CD4-positive, alpha-beta T cell treated with Interleukin-17A for 1 hour (primary cell): ENCODE results near the gene ACTN1.

Experiments
- DNase-seq: peaks from one replicate; pipeline ENCODE4 v3.0.0-alpha.2; 2020

ACTN1 gene

DNA sequence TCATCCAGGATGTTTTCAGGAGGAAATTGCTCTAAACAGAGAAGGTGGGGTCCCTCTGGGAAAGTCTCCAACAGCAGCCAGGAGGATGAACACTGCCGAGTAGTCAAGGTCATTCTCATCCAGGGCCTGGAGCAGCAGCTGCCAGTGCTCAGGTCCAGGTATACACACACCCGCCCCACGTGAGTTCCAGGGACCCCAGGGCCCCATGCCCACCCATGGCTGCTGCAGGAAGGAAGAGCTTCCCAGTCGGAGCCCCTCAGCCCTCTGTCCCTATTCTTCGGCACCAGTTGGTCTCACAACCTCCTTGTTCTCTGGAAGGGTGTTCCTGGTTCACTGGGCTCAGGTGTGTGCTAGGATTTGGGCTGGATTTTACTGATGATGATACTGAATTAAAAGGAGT lies 72.7 kb downstream of the ACTN1 start:
- DNase-seq = no peak

DNA sequence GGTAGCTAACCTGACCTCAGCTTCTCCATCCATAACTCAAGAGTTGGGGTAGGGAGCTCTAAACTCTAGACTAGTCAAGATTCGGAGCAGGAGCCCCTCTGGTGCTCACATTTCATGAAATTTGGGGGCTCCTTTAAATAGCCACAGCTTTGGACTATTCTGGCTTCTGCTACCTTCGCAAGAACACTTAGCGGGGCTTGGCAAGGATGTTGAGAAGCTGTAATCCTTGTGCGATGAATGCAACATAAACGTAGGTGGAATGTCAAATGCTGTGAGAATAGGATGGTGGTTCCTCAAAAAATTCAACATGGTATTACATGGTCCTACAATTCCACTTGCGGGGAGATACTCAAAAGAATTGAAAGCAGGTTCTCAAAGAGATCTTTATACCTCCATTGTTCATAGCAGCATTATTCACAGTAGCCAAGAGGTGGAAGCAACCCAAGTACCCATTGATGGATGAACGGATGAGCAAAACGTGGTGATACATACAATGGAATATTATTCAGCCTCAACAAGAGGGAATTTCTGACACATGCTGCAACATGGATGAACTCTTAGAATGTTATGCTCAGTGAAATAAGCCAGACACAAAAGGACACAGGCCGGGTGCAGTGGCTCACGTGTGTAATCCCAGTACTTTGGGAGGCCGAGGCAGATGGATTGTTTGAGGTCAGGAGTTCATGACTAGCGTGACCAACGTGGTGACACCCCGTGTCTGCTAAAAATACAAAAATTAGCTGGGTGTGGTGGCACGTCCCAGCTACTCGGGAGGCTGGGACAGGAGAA lies 73.8 kb downstream of the ACTN1 start:
- no peak for DNase-seq

DNA sequence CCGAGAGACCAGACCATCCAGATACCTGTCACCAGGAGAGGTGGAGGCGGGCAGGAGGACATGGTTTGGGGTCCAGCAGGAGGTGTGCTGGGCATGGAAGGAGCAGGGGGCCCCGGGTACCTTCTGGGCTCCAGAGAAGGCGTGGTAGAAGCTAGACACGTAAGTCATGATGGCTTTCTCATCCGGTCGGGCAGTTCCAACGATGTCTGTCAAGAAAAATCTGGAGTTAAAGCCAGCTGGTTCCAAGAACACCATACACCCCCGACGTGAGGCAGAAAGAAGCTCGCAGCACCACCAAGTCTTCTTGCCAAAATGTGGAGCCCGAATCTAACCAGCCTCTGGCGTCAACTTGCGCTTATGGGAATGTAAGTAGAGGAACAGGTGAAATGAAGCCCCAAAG lies 76.7 kb downstream of the ACTN1 start:
- DNase-seq = no peak

DNA sequence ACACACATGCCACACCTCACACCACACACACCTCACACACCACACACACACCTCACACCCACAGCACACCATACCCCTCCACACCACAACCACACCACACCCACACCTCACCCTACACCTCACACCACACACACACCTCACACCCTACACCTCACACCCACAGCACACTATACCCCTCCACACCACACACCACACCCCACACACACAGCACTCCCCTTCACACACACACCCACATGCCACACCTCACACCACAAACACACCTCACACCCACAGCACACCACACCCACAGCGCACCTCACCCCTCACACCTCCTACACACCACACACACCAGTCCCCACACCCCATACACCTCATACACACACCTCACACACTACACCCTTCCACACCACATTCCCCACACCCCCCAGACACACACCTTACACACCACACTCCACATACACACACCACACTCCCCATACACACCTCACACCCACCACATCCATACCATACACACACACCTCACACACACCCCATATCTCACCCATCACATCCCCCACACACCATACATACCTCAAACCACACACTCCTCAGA lies 80.0 kb downstream of the ACTN1 start:
- DNase-seq = peak; percentile 36

DNA sequence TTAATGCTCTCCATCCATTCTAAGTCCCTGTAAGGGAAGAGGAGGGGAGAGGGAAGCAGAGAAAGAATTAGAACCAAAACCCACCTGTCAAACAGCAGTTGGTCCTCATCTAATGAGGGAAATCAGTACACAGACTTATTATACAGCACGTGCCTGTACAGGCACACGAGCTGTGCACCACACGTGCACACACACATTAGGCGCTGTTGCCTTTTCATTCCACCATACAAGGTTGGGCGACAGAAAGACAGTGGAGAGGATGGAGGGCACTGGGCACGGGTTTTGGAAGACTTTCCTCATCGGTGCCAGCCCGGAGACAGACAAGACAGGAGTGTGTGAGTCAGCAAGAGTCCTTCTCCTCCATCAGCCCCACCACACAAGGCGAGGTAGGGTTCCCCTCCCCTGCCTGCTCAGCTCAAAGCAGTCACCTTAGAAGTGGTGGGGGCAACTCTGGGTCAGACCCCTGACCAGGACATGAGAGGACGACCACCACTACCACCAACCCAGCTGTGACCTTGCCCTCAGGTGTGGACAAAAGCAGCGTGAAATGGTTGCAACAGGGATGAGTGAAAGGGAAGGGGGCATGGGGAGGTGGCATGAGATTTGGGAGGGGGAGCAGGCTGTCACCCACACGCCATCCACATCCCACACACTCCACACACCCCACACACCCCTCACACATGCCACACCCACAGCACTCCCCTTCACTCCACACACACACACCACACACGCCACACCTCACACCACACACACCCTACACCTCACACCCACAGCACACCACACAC lies 80.7 kb downstream of the ACTN1 start:
- DNase-seq = no peak

DNA sequence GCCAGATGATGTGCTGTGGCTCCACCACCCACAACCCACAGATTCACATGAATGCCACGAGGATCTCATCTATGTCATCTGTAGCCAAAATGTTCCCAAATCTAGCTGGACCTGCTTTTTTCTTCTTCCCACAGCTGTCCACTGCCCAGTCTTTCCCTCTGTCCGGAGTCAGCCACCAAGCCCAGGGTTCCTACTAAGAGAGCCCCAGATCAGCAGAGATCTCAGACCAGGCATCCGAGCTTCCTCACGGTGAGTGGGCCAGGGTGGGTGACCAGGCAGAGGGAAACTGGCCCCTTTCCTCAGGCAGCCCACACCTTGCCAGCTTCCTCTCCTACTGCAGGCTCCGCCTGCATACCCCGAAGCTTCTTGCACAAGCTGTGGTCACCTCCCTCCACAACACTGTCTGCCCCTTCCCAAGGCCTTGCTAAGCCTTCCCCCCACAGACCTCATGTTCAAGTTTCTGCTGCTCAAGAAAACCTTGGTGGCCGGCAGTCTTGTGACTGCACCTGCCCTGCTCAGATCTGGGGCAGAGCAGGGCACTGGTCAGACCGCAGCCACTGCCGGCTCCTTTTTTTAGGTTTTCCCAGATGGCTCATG lies 81.4 kb downstream of the ACTN1 start:
- DNase-seq = no peak

DNA sequence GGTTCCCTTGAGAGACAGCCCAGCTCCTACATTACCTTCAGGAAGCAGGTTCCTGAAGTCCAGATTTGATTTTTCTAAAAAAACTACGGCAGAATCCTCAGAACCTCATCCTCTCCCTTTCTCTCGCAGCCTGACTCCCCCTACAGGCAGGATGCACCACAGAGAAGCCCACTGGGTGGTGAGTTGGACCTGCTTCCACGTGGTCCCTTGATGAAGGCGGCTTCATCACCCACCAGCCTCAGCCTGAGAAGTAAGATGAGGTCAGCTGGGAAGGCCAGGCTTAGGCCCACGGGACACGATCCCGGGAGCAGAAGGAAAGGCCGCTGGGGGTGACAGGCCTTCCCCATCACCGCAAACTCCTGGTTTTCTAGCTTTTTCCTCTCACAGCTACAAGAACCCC lies 83.0 kb downstream of the ACTN1 start:
- DNase-seq = no peak

DNA sequence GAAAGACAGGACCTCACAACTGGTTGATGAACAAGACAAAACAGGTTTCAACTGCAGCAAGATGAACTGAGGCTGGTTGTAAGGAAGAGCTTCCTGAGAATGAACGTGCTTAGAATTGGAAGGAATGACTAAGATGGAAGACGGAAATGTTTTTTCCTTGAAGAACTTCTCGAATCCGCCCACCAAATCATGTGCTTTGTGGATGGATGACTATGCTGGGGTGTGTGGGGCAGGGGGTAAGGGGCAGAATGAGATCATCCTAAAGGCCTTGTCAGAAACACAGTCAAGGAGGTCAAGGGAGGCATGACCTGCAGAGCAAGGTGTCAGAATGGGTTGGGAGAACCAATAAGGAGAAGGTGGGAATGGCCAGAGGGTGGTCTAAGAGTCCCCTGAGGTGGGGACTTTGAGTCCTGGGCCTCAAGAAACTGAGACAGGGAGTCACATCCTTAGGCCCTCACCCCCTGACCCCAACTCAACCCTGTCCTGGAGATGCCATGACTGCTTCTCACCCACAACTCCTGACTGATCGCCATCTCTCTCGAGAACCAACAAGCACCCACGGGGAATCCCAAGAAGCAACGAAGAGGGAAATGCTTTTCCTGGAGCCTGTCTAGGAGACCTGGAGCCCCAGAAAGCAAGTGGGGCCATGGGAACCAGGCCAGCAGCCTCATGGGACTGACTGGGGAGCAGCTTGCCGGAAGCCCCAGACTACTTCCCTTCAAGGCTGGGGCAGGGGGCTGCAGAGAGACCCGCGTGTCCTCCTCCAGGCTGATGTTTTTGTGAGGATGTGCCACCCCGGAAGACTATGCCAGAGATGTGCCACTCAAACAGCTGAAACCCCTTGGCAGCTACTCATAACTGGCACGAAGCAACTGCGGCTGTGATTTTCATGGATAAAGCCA lies 84.0 kb downstream of the ACTN1 start:
- no peak for DNase-seq

DNA sequence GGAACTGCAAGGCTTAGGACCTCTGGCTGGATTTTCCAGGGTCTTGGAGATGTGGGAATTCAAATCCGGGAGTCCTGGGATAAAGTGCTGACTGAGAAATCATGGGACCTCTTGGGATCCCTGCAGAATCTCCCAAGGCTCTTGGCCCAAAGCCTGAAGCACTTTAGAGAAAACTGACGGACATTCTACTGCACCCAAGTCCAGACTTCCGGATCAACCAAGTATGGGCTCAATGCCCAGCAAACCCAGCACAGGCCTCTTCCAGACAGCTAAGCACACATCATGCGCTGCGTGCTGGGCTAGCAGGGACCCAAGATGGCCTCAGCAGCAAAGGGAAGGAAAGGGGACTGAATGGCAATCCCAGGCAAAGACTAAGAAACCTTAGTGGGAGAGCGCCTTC lies 85.0 kb downstream of the ACTN1 start:
- DNase-seq = no peak

DNA sequence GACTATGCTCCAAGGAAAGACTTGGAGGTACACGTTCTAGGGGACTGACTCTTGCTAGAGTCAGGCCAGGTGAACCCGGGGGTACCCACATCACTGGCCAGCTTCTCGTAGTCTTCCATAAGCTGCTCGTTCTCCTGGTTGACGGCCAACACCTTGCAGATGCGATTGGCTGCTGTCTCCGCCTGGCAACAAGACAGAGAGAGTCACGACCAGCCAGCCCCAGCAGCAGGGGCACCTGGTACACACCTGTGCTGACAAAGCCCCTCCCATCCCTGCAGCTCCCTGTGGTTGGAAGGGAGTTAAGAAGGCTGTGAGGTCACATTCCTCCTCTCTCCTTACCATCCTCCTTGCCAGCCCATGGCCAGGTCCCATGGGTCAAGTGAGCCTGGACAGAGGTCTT lies 85.5 kb downstream of the ACTN1 start:
- DNase-seq = no peak

DNA sequence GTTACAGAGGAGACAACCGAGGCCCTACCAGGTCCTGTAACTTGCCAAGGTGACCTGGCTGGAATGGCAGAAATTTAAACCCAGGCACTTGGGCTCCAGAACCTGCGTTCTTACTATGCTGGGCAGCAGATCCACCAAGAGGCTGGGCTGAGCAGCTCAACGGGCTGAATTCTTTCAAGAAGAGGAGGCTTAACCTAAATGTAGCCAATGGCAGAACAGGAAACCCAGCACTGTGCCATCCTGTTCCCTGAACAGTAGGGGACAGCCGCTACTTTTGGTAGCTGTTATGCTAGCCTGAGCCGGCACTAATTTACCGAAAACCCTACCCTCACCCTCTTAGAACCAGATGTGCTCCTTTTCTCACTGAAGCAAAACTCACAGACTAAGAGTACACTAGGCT lies 86.1 kb downstream of the ACTN1 start:
- no peak for DNase-seq

DNA sequence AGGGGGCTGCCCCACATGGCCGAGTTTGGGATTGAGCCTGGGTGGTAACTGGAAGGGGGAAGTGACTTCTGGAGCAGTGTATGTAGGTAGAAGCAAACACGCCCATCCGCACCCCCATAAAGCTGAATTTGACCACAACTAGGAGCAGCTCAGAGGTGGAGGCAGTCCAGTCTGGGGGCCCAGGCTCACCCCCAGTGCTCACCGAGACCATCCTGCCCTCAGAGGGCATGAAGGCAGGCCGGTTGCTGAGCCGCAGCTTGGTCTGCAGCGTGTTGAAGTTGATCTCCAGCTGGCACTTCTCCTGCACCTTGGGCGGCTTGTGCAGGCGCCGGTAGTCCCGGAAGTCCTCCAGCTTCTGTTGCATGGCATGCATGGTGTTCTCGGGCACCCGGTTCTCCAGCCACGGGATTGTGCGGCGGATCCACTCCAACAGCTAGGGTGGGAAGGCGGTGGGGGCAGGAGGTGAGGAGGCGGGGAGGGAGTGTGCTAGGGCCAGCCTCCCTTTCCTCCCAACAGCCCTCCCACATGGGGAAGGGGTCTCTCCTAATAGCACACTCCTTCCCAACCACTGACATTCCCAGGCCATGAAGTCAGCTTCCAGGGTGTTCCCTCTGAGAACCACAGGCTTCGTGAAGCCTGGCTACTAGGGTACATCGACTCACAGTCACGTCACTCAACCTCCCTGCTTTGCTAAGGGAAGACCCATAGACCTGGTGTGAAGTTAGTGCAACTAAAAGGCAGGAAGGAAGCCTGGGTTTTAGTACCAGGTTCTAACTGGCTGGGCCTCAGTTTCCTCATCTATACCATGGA lies 87.0 kb downstream of the ACTN1 start:
- DNase-seq = no peak

DNA sequence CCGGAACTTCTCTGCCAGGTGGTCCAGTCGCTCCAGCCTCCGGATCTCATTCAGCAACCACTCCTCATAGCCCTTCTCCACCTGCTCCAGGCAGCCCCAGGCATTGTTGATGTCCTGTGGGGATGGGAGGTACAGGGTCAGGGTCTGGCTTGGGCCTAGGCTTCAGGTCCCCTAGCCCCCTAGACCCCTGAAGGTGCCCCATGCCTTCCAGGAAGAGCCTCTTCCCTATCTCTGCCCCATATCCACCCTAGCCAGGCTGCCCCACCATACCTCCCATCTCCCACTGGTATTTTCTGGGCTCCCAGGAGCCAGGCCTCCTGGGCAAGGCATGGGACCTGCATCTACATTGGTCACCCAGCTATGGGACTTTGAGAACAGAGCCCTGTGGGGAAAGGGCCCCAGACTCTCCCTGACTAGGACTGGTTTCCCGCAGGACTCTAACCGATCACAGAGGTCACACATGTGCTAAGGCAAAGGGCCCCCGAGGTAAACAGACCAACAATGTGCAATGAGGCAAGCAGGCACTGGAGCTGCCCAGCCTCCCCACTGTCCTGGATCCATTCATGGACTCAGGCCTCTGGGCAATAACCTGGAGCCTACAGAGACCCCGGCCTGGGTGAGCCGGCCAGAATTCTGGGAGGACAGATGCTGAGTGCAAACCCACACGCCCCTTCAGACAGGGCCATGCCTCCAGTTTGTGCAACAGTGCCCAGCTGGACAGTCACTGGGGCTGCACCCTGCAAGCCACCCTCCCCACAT lies 88.8 kb downstream of the ACTN1 start:
- DNase-seq = no peak

DNA sequence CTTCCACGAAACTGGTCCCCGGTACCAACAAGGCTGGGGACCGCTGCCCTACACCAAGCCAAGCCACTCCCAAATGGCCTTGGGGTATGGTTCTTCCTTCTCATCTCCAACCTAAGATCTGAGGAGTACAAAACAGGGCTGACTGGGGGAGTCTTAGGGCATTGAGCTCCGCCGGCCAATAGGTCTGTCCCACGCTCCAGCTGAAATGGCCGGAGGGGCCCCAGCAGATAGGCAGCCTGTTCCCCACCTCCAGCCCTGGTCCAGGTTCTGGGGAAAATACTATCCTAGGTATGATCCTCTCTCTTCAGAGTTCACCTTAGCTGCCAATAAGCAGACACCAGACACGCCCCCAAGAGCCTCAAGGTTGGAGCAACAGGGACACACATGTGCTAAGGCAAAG lies 90.2 kb downstream of the ACTN1 start:
- no peak for DNase-seq

DNA sequence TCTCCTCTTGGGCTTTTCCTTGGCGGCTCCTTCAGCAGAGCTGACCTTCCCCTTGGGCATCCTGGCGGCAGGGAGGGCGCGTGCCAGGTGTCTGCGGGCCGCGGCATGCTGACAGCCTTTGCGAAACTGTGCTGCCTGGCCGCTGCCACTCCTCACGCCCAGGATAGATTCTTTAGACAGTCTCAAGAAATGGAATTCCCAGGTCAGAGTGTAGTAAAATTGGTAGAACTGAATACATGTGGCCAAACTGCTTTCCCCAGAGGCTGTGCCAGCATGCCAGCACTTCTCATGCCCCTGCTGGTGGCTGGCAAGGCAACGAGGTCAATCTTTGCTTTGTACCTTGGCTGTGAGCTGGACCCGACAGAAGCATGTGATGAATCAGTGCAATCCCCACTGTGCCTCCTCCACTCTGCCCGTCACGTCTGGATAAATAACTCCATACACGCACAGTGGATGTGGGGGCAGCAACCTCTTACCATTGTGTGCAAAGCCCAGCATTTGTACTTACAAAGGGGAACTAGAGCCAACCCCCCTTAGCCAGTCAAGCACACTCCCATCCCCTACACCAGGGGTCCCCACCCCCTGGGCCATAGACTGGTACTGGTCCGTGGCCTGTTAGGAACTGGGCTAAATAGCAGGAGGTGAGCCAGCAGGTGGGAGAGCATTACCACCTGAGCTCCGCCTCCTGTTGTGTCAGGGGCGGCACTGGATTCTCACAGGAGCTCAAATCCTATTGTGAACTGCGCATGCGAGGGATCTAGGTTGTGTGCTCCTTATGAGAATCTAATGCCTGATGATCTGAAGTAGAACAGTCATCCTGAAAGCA lies 90.9 kb downstream of the ACTN1 start:
- no peak for DNase-seq

DNA sequence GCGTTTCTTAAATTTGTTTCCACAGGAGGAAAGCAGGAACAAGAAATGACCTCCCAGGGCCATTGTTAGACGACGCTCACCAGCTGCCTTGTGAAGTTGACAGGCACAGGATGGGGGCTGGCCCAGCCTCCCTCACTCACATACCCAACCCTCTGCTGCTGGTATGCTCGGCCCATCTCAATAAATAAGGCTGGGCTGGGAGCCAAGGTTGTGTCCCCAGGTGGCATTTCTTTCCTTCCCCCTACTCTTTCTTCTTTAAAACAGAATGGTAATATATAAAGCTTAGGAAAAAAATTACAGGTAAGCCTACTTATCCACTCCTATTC lies 93.0 kb downstream of the ACTN1 start:
- DNase-seq = no peak

DNA sequence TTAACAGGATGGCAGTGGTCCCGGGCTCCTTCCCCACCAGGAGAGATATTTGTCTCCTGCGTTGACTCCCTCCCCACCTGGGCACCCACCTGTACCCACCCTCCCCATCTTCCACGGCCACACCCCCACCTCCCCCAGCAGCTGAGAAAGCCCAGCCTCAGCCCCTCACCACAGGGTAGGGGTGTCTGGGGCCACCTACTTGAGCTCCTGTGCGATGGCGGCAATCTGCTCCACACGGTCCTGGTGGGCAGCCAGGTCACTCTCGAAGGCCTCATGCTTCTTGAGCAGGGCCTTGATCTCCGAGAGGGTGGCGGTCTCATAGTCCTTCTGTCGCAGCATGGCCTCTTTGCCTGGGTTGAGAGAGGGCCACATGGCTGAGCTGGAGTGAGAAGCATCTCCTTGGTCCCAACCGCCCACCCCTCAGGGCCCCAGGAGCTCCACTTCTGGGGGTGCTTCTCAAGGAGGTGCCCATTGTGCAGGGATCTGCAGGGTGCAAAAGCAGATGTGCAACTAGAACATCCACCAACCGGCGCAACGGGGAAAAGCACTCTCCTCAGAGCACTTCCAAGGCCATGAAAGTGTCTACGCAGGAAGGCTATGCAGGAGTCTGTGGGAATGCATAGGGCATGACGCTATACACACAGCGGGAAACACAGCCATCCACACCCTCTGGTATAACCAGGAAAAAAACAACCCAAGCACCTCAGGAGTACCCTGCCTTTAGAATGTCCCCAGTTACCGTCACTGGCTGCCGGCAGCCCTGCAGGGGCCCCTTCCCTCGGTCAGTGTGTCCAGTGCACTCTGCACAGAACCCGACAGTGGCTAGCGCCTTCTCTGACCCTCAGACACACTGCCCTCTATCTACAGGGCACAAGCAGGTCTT lies 93.6 kb downstream of the ACTN1 start:
- DNase-seq = no peak

DNA sequence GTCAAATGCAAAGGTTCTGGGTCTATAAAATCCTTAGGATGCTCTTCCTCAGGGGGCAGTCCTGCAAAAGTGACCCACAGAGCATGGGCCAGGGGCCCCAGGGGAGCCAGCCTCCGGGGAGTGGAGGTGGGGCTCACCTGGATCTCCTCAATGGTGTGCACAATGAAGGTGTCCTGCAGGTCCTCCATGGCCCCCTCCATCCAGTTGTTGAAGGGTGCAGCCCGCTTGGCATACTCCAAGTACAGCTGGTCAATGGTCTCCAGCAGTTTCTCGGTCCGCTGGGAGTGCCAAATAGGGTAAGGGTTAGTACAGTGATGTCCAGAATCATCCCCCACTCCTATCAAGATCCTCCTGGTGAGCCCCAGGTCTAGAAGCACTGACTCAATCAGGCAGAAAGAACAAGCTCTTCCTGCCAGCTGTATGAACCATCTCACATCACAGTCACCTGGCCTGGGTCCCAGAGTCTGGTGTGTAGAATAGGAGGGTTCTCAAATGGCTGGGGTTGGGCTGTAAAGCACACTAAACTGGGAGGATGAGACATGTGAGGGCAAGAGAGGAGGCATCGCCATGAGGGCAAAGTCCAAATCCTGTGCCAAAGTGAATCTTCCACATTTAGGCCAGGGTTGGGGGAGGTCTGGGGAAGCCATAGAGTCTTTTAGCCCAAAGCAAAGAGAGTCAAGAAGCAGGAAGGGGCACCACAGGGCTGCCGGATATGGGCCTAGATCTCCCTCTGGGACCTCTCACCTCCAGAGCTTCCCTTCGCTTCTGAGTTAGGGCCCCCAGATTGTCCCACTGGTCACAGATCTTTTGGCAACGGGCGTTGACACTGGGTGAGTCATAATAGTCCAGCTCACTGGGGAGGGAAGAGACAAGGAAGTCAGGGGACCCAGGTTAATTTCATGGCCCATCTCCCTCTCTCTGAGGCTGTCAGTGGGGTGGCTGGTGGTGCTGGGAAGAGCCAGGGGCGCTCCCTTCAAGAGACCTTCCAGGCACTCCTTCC lies 94.8 kb downstream of the ACTN1 start:
- no peak for DNase-seq
